Cerebellar nuclear complex (tissue), 1 donor: ENCODE results near the gene KDM3B.

ENCODE experiments used
- DNase-seq, 2 experiments: peaks; one replicate each; lab custom pipeline; 2025; lab: John Stamatoyannopoulos, UW

Gene KDM3B

GRCh38 chr5:138448481-138449398, 96.3 kb downstream of the KDM3B start:
- DNase-seq, result peak; percentile 37 to 85

DNA sequence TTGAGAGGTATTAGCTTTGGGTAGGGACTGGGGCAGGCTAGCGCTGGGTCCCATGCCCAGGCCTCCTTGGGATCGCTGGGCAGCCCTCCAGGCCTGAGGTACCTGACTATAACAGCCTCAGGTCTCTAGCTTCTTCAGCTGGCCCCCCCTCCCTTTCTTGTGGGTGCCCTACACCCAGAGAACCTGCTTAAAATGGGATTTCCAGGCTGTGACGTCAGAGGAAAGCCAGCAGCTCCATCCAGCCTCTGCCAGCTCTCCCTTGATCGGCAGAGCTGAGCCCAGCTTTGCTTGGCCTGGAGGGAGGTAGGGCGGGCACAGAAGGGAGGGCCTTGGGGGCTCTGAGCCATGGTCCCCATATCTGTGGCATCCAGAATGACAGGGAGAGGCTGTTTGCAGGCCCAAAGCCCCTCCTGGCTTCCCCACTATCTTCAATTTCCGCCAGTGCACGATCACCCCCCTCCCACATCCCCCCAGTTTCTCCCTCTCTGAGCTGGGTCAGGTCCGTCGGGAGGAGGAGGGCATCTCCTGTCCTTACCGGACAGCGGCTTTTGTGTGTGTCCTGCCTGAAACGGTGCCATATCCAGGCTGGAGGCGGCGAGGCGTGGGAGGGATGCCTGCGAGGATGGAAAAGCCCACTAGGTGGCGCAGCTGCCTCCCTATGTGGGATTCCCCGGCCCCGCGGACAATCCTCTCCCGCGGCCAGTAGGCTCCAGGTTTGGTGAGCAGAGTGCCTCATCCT, 97.2 kb downstream of the KDM3B start:
- DNase-seq, result peak; percentile 15 to 85

- DNase-seq, result no peak
Measured at GRCh38 chr5:138450971-138451370, 98.5 kb downstream of the KDM3B start.

DNA sequence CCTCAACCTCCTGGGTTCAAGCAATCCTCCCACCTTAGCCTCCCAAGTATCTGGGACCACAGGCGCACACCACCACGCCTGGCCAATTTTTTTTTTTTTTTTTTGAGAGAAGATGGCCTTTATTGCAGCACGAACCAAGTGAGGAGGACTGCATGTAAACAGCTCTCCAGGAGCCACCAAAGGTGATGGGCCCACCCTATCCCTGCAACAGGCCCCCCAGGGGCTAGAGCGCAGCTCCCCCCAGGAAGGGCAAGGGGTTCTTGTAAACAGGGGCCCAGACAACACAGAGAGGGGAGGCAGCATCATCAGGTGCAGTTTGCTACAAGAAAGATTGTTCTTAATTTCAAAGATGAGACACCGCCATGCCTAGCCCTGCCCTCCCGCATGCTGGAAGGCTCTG, 100.2 kb downstream of the KDM3B start:
- DNase-seq, result no peak

DNA sequence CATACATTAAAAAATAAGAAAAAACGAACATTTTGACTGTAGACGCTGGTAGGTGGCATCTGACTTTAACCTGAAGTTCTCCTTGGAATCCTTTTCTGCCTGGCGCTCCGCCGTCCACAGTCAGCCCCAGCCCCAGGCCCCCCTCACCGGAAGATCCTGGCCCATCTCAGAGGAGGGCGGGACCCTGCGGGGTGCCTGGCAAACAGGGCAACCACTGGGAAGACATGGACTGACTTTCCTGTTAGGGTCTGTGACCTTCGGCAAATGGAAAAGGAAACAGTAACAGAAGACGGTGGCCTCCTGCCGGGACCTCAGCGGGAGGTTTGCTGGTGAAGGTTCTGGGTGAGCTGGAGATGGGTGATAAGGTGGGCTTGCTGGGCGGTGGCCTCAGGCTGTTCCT, 101.1 kb downstream of the KDM3B start:
- DNase-seq, result no peak

DNA sequence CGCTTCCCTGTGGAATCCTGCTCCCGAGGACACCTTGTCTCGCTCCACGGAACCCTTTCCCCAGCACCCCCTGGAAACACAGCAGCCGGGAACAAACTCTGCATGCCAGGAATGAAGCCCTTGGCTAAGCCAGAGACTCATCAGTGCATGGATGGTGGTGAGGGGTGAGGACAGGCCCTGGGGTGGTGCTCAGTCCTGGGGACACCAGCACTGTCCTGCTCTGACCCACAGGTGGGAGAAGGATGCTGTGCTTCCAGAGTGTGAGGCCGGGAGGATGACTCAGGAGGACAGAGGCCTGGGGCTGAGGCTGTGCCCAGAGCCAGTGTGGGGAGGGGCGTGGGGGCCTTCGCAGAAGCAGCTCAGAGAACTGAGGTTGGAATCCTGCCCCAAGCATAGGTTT, 101.6 kb downstream of the KDM3B start:
- DNase-seq, result no peak

DNA sequence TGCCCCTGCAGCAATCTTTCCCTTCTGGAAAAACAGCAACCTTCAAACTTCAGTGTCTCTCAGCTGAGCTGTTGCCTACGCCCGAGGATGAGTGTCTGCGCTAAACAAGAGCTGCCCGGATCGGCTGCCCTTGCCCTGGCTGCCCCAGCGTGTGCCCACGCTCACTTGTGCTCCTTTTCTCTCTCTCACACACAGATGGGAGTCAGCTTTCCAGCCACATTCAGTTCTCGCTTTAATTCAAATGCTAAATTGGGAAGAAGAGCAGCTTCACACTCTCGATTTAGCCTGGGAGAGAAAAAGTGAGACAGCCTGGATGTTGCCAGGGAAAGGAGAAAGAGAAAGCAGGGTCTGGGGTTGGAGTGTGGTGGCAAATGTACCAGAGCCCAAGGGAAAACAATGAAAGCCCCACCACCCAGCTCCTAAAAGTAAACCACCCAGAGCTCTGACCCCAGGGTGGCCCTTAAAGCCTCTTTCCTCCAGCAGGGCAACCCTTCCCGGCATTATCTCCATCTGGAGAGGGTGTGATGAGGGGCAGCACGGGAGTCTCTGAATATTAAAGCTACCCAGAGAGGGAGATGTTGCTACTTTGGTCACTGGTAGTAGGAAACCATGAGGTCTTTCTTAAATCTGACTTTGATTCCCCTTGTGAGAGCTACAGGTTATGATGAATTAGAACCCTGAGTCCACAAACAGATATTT, 102.9 kb downstream of the KDM3B start:
- no peak for DNase-seq

DNA sequence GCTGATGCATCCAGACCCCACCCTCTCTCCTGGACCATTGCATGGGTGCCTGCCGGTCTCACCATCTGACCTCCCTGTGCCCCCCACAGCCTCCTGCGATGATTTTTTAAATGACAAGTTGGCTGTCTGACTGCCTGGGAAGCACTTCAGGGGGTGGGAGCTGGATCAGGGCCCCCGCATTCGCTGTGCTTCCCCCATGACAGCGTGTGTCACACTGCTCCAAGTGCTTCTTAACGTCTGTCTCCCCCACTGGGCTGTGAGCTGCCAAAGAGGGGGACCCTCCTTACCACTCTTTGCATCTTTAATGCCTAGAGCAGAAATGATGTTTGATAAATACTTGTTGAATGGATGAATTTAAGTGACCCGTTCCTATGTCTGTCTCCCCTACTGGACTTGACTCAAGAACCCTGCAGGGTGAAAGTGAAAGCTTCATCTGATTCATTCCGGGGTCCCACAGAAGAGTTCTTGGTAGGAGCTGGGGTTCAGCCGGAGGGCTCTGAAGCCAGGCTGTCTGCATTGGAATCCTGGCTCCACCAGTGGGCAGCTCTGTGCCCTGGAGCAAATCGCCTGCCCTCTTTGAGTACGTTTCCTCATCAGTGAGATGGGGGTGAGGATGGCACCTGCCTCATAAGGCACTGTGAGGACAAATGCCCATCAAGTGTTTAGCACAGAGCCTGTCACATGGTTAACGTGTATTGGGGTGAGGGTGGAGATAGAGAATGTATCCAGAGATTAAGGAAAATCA, 105.2 kb downstream of the KDM3B start:
- no peak for DNase-seq

DNA sequence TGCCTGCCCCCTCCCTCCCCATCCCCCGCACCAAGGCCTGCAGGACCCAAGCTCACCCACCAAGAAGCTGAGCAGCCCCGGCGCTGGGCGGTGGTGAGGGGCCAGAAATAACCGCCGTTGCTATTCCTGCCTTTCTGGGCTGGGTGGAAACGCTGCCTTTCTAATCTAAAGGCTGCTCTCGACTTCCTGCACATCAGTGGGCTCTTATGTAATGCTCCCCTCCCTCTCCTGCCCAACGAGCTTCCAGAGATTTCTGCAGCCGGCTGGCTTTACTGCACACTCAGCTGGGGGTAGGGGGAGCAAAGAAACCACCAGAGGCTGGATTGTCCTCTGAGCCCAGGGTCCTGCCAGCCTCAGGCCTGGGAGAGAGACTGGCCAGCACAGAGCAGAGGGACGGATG, 105.9 kb downstream of the KDM3B start:
- DNase-seq, result no peak

DNA sequence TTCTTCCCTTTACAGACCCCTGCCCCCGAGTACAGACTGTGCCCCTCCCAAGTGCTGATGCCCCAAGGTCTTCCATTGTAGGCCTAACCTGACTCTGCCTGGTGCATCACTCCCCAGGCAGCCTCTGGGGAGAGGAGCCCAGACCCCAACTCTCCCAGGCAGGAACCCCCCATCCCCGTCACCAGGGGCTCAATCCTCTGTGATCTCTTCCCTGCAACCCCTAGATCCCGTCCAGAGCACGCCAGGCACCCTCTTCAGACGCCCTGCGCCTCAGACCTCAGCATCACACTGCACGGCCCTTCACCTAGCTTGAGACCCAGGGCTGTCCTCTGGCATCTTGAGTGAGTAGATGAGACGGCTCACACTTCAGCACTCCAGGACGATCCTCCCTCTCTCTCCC, 106.4 kb downstream of the KDM3B start:
- DNase-seq, result no peak

DNA sequence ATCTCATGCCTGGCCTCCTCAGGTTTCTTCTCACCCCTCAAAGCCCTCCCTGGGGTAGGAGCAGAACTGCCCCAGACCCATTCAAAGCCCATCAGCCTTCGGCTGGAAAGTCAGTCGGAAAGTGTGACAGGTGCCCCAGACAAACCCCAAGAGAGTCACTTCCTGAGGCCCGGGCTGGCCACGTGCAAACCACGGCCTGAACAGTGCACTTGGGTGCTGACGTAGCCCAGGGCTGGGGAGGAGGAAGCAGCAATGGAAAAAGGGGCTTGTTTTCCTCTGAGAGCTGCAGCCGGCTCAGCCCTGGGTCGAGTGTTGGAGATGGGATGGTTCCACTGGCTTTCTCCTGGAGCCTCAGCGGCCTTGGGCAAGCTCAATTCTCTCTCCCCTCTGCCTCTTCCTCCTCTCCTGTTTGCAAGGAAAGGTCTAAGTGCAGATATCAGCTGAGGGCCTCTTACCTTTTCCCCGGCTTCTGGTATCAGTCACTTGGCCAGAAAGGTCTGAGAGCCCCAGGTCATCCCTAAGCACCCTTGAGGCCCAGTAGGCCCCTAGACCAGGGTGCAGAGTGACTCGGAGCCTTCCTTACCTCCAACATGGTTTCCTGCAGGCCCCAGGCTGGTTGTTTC, 106.9 kb downstream of the KDM3B start:
- DNase-seq, result no peak

DNA sequence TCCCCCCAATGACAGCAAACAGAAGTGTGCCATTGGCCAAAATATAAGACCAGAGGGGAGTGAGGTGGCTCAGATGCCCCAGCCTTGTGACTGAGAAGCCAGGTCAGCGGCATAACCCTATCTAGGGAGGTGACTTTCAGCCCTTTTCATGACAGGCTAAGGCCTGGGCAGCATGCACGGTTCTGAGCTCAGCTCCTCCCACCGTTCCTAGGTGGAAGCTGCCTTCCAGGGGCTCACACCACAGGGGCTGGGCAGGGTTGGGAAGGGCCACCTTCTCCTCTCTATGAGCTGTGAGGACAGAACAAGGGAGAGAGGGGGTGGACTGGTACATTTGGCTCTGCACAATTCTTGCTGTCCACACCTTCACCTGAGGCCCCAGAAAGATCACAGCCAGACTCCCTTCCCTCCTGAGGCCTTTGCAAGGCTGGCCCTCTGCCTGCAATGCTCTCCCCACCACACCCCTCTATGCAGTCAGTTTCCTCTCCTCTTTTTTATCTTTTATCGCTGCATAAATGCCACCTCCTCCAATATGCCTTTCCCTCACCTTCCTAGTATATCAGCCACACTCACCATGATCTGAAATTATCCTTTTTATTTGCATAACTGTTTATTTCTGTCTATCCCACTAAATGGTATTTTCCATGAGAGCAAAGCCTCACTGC, 107.7 kb downstream of the KDM3B start:
- no peak for DNase-seq

- no peak for DNase-seq
Measured at GRCh38 chr5:138461343-138462125, 109.0 kb downstream of the KDM3B start.

DNA sequence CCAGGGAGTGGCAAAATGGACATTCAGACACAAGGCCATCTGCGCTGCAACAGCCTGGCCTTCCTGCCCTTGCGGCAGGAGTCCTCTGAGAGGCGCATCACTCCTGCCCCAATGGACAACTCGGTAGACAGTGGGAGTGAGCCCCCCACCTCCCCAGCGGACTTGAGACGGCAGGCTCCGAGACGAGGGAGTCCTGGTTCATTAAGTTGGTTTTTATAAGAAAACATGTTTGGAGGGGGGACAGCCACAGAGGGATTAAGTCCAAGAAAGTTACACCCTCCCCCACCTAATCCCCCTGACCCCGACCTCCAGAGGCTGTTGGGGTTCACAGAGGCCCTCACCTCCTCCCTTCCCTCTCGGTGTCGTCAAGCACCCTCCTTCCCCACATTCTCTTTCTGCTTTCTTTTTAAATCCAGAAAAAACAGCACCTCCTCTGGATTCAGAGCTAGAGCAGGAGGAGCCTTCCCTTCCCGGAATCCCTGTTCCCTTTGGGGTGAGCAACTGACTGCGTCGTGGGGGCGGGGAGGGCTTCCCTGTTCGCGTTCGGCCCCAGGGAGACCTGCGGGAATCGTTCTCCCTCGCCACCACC, 111.0 kb downstream of the KDM3B start:
- no peak for DNase-seq

DNA sequence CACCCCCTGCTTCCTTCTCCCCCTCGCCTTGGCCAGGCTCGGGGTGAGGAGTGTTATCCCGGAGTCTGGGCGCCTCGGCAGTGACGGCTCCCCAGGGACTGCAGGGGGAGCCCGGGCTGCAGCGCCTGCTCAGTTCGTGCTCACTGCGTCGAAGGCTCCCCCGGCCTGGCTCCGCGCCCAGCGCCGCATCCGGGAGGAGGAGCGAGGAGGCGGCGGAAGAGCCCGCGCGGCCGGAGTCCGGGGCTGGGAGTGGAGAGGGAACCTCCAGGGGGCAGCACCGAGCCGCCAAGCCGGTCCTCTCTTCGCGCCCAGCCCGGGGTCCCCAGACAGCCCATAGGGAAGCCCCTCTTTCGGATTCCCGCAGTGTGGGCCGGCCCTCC, 111.5 kb downstream of the KDM3B start:
- no peak for DNase-seq

GRCh38 chr5:138464388-138465260, 112.1 kb downstream of the KDM3B start:
- DNase-seq, result peak; percentile 89 to 94

DNA sequence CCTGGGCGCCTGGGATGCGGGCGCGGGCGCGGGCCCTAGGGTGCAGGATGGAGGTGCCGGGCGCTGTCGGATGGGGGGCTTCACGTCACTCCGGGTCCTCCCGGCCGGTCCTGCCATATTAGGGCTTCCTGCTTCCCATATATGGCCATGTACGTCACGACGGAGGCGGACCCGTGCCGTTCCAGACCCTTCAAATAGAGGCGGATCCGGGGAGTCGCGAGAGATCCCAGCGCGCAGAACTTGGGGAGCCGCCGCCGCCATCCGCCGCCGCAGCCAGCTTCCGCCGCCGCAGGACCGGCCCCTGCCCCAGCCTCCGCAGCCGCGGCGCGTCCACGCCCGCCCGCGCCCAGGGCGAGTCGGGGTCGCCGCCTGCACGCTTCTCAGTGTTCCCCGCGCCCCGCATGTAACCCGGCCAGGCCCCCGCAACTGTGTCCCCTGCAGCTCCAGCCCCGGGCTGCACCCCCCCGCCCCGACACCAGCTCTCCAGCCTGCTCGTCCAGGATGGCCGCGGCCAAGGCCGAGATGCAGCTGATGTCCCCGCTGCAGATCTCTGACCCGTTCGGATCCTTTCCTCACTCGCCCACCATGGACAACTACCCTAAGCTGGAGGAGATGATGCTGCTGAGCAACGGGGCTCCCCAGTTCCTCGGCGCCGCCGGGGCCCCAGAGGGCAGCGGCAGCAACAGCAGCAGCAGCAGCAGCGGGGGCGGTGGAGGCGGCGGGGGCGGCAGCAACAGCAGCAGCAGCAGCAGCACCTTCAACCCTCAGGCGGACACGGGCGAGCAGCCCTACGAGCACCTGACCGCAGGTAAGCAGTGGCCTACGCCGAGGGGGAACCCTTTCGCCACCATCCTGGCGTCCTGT, 113.0 kb downstream of the KDM3B start, which contains the start of gene EGR1:
Gene EGR1 (plus strand): TSS at position 219 of the 864 bp plus-strand sequence. CDS start 283 bp downstream, at position 502.
- DNase-seq, result peak; percentile 86 to 98
